Hematopoietic multipotent progenitor cell (in vitro differentiated cells): ENCODE measurements around the gene IPCEF1. TPM values are rescaled to one million over a fixed set of nuclear protein-coding genes. Genes with fewer than 3 reads are reported as not detected.
A peak's percentile ranks its signal among the peaks of the same experiment; 100 is the strongest.
"Not testable (repeated sequence)": the region's sequence is repeated elsewhere in the genome, so short reads cannot be mapped to it uniquely, and the experiment has no call there.

ENCODE experiments used
- DNase-seq, 3 donors: peaks; one replicate each; pipeline ENCODE4 v3.0.0-alpha.2; 2011 to 2015; ENCODE audit warnings: low read depth in 2 of 3, low spot score in 2 of 3
- total RNA-seq: library from RNA; depleted of rRNA; stranded (reverse); fragments of >200 nt; gene quantifications from one replicate; pipeline ENCODE4 v1.2.3, GENCODE V29; 2012

Gene IPCEF1
- total RNA-seq, 1 donor: 0.27 TPM

DNA sequence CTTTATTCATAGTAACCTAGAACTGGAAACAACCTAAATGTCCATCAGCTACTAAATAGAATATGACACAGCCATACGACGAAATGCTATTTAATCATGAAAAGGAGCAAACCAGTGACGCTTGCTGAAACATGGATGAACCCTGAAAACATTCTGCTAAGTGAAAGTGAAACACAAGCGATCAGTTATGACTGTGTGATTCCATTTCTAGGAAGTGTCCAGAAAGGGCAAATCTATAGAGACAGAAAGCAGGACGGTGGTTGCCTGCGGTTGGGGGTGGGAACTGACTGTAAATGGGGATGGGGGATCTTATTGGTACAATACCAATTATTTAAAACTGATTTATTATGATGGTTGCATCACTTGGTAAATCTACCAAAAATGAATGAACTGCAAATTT, 126.8 kb downstream of the IPCEF1 start:
- DNase-seq: peak in 1 of 3 donors; percentile 25

- DNase-seq: no peak
These were observed 128.1 kb downstream of the IPCEF1 start for GRCh38 chr6:154228521-154228905.

GRCh38 chr6:154227862-154228520, 128.6 kb downstream of the IPCEF1 start:
- DNase-seq: no peak

DNA sequence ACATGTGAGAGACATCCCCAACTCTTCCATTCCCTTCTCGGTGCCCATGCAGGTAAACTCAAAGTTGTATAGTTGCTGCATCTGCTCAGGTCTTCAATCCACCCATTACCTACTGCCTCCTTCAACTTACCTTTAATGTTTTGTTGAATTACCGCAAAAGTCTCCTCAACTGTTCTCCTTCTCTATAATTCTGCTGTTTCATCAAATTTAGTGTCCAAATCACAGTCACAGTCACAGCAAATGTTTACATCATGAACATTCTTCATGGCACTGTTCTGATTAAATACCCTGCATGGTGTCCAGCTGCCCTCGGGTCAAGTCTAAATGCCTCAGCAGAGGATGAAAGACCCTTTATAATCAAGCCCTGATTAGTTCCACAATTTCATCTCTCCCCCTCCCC, 130.1 kb downstream of the IPCEF1 start:
- no peak for DNase-seq

GRCh38 chr6:154223296-154223695, 133.3 kb downstream of the IPCEF1 start:
- DNase-seq: no peak

DNA sequence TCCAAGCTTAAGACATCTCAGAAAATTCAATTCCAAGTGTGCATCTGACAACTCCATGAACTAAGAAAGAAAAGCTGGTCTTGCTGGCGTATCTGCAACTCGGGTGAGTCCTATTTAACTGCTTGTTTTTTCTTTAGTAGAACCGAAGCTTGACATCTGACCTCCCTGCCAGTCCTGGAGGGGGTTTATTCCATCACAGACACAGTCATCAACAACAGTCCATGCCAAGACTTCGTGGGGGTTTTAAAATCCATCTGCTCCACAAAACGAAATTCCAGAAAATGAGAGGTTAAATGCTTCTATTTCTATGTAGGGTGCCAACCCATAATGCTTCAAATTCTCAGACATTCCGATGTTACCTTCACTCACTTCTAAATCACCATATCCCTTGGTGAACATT, 133.9 kb downstream of the IPCEF1 start:
- DNase-seq: no peak

DNA sequence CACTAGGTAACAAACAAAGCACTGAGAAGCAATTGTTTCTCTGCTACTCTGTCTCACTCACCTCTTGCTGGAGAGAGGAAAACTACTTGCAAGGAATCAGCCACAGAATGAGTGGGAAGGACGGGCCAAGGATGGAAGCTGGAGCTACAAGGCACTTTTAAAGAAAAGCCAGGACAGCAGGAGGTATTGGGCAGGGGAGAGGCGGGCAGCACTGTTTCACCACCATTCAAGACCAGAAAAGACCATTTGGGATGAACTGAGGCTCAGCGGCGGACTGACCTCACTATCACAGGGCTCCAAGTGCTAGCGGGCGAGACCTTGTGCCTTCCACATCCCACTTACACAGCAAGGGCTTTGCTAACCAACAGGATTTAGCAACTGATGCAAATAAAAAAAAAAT, 137.4 kb downstream of the IPCEF1 start:
- DNase-seq: no peak

DNA sequence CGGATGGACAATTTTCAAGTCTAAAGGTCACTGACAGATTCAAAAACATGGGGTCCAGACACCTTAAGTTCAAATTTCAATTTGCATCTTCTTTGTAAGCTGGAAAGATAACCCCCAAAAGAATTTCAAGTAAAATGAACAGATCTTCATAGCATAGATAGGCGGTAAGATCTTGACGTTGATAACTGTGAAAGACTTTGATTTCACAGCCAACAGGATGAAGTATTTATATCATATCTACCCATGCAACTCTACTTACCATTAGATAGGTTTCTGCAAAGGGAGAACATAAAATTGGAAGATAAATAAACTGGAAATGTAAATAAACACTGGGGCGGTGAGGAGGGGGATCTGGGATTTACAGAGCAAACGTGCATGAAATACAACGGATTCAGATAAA, 137.8 kb downstream of the IPCEF1 start:
- DNase-seq: no peak

DNA sequence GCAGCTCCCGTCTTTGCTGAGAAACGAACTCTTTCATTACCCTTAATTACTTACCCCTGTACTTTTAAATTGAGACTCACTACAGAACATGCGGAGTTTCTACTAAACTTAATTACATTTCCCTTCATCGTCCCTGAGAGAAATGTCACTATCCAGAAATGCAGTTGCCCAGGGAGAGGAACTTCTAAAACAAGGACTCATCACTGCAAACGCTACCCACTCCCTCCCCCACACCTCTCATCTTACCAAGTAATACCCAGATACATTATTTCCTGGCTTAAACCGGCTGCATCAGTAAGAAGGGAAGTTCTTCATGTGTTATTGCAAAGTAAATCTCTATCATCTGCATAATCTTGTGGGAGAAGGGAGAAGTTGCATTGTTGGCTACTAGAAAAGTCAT, 138.3 kb downstream of the IPCEF1 start:
- peak in 1 of 3 donors; percentile 42 for DNase-seq

DNA sequence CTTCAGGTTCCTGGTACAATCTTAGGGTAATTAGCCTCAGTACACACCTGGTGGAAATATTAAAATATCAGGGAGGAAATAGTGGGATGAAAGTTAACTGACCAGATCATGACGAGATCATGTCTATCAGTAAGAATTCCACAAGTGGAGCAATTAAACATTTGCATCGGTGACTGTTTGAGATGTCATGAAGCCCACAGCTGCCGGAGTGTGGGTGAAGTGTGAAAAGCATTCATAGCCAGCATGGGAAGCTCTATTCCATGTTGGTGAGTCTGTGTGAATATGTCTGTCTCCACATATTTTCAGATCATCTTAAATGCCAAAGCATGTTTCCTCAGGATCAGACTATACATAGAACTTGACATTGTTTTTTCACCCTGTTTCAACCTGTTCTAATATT, 142.8 kb downstream of the IPCEF1 start:
- no peak for DNase-seq

DNA sequence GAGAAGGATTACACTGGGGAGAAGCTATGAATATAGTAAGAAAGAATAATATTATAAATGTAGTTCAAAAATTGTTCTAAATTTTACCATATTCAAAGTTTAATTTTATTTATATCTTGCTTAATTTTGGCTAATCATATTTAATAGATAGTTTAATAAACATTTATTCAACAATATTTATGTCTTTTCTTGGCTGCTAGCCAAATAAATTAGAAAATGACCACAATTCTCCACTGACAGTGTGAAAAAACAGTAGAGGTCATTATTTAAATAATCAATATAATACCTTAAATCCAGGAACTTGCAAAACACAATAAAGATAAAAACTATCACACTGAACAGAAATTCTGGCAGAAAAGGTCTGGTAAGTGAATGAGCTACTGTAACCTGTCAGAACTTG, 145.9 kb downstream of the IPCEF1 start:
- no peak for DNase-seq

DNA sequence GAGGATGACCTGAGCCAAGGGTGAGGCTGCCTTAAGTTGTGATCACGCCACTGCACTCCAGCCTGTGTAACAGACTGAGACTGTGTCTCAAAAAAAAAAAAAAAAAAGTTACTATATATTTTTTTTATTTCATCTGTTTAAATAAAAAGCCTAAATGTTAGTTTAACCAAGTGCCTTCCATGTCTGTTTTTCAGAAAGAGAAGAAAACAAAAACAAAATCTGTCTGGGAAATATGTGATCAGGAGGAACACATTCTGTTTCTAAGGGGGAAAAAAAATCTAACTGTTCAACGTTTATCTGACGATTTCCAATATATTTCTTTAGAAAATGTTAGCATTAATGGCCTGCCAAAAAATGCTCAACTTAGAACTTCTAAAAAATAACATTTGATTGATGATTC, 147.0 kb downstream of the IPCEF1 start:
- no peak for DNase-seq

- no peak for DNase-seq
These were observed 149.6 kb downstream of the IPCEF1 start for GRCh38 chr6:154206996-154207395.

DNA sequence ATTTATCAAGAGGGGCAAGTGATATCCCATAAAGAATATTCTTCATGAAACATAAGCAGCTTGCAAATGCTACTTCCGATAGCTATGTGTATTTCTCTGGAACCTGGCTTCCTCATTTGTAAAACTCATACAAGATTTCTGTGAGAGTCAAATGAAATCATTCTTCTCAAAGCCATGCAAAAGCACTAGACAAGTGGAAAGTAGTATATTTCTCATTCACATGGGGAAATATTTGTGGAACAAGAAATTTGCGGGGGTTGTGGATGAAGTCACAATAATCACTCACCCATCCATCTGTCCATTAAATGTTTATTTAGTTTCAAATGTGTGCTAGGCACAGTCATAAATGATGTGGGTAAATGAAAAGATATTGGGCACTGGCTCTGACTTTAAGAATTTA, 150.5 kb downstream of the IPCEF1 start:
- DNase-seq: no peak

DNA sequence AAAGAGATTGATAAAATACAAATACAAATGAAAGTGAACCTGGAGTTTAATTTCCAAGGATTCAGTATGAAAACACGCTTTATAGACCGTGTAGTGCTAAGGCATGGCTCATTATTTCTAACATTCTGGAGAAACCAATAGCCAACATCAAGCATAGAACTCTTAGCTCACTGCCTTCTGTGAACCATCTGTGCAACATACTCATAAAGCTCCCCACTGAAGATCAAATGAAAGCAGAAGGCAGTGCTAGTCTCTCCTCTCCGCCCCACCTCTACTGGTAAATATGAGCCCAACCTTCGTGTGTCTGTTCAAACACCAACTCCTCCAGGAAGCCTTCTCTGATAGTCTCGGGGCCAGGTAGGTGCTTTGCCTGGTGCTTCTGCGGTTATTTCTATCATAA, 153.6 kb downstream of the IPCEF1 start:
- DNase-seq: no peak

DNA sequence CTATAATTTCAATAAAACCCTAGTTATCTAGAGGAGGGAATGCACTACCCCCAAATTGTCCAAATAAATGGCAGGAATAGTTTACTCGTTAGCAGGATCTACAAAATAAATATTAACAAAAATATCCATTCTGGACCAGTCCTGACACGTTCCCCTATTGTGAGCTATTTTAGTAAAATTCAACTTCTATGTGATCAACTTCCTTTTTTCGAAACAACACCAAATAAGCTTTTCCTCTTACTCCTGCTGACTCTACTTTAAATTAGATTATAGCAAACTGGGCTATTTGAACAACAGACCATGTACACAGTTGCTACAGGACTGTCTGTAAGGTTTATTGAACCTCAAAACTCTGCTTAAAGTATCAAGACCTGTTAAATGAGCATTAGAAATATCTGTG, 154.3 kb downstream of the IPCEF1 start:
- no peak for DNase-seq

DNA sequence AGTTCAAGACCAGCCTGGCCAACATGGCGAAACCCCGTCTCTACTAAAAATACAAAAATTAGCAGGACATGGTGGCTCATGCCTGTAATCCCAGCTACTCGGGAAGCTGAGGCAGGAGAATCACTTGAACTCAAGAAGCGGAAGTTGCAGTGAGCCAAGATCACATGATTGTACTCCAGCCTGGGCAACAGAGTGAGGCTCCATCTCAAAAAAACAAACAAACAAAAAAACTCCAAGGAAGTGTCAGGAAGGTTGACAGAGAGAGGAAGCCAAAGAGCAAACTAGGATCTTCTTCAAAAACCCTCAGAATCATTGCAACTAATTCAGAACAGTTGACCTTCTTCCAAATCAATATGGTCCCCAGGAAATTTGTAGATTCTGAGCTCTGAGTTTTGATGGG, 154.9 kb downstream of the IPCEF1 start:
- DNase-seq: not testable (repeated sequence)

DNA sequence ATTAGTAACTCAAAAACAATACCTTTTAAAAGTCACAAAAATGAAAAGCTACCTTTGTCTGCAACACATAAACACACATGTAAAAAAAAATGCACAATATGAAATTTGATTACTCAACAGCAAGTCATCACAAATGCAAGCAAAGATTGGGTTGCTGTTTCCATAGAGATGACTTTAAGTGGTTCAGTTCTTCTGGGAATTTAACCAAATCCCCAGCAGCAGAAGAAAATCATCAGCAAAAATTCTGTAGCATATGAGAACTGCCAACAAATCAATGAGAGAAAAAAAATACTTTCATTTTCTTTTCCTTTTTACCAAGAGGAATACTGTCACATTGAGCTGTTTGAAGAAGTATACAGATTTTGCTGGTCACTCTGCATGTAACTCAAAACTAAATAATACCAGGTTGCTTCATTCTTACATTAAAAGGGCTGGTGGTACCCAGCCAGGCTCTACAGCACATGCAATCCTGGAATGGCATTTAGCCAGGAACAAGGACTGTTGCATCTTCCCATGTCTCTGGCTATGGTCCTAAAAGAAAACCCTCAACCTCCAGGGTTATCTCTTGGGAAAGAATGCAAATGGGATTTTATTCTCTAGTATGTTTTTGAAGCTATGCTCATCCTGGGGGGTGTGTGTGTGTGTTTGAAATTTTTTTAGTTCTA, 159.3 kb downstream of the IPCEF1 start:
- DNase-seq: no peak

- DNase-seq: no peak
These were observed 160.2 kb downstream of the IPCEF1 start for GRCh38 chr6:154196333-154196885.

DNA sequence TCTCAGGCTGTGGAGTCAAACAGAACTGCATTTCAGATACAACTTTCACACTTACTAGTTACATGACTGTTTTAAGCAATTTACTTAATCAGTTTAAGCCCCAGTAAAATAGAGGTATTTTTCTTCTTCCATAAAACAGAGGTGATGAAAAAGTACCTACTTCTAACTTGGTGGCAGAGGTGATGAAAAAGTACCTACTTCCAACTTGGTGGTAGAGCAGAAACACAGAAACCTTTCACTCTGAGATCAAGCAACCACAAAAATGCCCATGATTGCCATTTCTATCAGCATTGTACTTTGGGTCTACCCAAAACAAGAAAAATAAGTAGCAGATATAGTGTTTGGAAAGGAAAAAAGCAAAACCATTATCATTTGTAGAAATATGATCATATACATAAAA, 168.9 kb downstream of the IPCEF1 start:
- no peak for DNase-seq

GRCh38 chr6:154187203-154187602, 169.4 kb downstream of the IPCEF1 start:
- DNase-seq: no peak

GRCh38 chr6:154179434-154179833, 177.2 kb downstream of the IPCEF1 start:
- no peak for DNase-seq
